ENCODE results near the gene AHDC1.
A peak's percentile ranks its signal among the peaks of the same experiment; 100 is the strongest.
"Not testable (repeated sequence)": the region's sequence is repeated elsewhere in the genome, so short reads cannot be mapped to it uniquely, and the experiment has no call there.

The AHDC1 gene

GRCh38 chr1:27507960-27508665 is 95.8 kb downstream of the AHDC1 start:
- no peak for DNase-seq

GRCh38 chr1:27506703-27507102 is 97.2 kb downstream of the AHDC1 start:
- DNase-seq: no peak

GRCh38 chr1:27505420-27505680 is 98.6 kb downstream of the AHDC1 start:
- DNase-seq: no peak

GRCh38 chr1:27504588-27505419 is 99.1 kb downstream of the AHDC1 start:
- DNase-seq: no peak

GRCh38 chr1:27503844-27504587 is 99.9 kb downstream of the AHDC1 start:
- no peak for DNase-seq

- no peak for DNase-seq
Observed at GRCh38 chr1:27503033-27503432, 100.9 kb downstream of the AHDC1 start.

GRCh38 chr1:27501159-27501558 is 102.8 kb downstream of the AHDC1 start:
- DNase-seq: not testable (repeated sequence)

- DNase-seq: no peak
Observed at GRCh38 chr1:27499142-27499541, 104.8 kb downstream of the AHDC1 start.

- no peak for DNase-seq
Observed at GRCh38 chr1:27496604-27497155, 107.3 kb downstream of the AHDC1 start.

- no peak for DNase-seq
Observed at GRCh38 chr1:27492796-27493195, 111.1 kb downstream of the AHDC1 start.

GRCh38 chr1:27491748-27492700 is 111.9 kb downstream of the AHDC1 start:
- no peak for DNase-seq

- peak; percentile 91 to 95 for DNase-seq
Observed at GRCh38 chr1:27489973-27490741, 113.8 kb downstream of the AHDC1 start, which contains the start of gene WASF2. WASF2 (minus strand) TSS chr1:27490167; CDS start chr1:27428890, 61,277 bp downstream.

GRCh38 chr1:27489501-27489972 is 114.4 kb downstream of the AHDC1 start:
- no peak for DNase-seq

GRCh38 chr1:27487966-27488884 is 115.7 kb downstream of the AHDC1 start:
- no peak for DNase-seq

GRCh38 chr1:27485363-27485762 is 118.6 kb downstream of the AHDC1 start:
- DNase-seq: no peak

Data from NCI-H187 (cell line).